GM19328 (cell line): ENCODE data around the gene PGBD2.
"Not testable (repeated sequence)": the region's sequence is repeated elsewhere in the genome, so short reads cannot be mapped to it uniquely, and the experiment has no call there.

Experiments used
- ATAC-seq: cut with Tn5 transposase; IDR thresholded peaks from one replicate; pipeline ENCODE4 v1.9.1; 2021; ENCODE audit warnings: mild to moderate bottlenecking, moderate library complexity; ENCODE audit not compliant: unreplicated experiment

Gene PGBD2

GRCh38 chr1:248924696-248925532, 18.9 kb downstream of the PGBD2 start:
- no peak for ATAC-seq

GRCh38 chr1:248925859-248926258, 19.8 kb downstream of the PGBD2 start:
- not testable (repeated sequence) for ATAC-seq

GRCh38 chr1:248926401-248927182, 20.6 kb downstream of the PGBD2 start:
- no peak for ATAC-seq

- not testable (repeated sequence) for ATAC-seq
Measured at GRCh38 chr1:248927283-248927682, 21.2 kb downstream of the PGBD2 start.

- not testable (repeated sequence) for ATAC-seq
Measured at GRCh38 chr1:248928122-248928521, 22.1 kb downstream of the PGBD2 start.

- not testable (repeated sequence) for ATAC-seq
Measured at GRCh38 chr1:248930037-248930436, 24.0 kb downstream of the PGBD2 start.

GRCh38 chr1:248938173-248938809, 32.3 kb downstream of the PGBD2 start:
- ATAC-seq, result not testable (repeated sequence)

GRCh38 chr1:248944134-248944999, 38.3 kb downstream of the PGBD2 start:
- ATAC-seq, result not testable (repeated sequence)

GRCh38 chr1:248945000-248945423, 39.0 kb downstream of the PGBD2 start:
- not testable (repeated sequence) for ATAC-seq

GRCh38 chr1:248945453-248945852, 39.4 kb downstream of the PGBD2 start:
- not testable (repeated sequence) for ATAC-seq

- not testable (repeated sequence) for ATAC-seq
Measured at GRCh38 chr1:248945856-248946416, 39.9 kb downstream of the PGBD2 start.
